Vagina (tissue), 2 donors: ENCODE data around the gene DAPK2.
"Not testable (repeated sequence)": the region's sequence is repeated elsewhere in the genome, so short reads cannot be mapped to it uniquely, and the experiment has no call there.

Source experiments
- POLR2A ChIP-seq, 2 donors: fragments of 450-650 bp; IDR thresholded peaks; one replicate each; pipeline ENCODE4 v1.6.1; 2017; ENCODE audit warnings: antibody characterized with exemption in 2 of 2, mild to moderate bottlenecking in 2 of 2, moderate library complexity in 2 of 2
- POLR2AphosphoS5 ChIP-seq, 2 donors: sonication (generic); formaldehyde crosslinking; IDR thresholded peaks; one replicate each; pipeline ENCODE4 v1.9.0; 2017; ENCODE audit warnings: antibody characterized with exemption in 2 of 2, mild to moderate bottlenecking in 2 of 2, low read depth in 1 of 2; ENCODE audit not compliant: insufficient read depth in 1 of 2
- TF ChIP-seq, protein P1 (sequence below), 3 experiments: fragments of 450-650 bp in 2 of 3; fragments of 200-600 bp in 1 of 3; sonication (generic) in 1 of 3; IDR thresholded peaks; one replicate each; pipeline ENCODE4 v1.5.1; 2017 to 2019; ENCODE audit warnings: antibody characterized with exemption in 3 of 3, mild to moderate bottlenecking in 2 of 3, moderate library complexity in 2 of 3

DNA sequence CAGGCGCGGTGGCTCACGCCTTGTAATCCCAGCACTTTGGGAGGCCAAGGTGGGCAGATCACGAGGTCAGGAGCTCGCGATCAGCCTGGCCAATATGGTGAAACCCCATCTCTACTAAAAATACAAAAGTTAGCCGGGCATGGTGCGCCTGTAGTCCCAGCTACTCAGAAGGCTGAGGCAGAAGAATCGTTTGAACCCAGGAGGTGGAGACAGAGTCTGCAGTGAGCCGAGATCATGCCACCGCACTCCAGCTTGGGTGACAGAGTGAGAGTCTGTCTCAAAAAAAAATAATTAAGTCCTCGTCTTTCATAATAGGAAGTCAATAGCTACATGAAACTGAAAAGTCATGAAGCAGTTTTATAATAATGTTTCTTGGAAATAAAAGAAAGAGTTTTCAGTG, 7.4 kb upstream of the DAPK2 start:
- TF ChIP-seq, protein P1, sequence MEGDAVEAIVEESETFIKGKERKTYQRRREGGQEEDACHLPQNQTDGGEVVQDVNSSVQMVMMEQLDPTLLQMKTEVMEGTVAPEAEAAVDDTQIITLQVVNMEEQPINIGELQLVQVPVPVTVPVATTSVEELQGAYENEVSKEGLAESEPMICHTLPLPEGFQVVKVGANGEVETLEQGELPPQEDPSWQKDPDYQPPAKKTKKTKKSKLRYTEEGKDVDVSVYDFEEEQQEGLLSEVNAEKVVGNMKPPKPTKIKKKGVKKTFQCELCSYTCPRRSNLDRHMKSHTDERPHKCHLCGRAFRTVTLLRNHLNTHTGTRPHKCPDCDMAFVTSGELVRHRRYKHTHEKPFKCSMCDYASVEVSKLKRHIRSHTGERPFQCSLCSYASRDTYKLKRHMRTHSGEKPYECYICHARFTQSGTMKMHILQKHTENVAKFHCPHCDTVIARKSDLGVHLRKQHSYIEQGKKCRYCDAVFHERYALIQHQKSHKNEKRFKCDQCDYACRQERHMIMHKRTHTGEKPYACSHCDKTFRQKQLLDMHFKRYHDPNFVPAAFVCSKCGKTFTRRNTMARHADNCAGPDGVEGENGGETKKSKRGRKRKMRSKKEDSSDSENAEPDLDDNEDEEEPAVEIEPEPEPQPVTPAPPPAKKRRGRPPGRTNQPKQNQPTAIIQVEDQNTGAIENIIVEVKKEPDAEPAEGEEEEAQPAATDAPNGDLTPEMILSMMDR (IDR thresholded peaks at IDR 0.05): not testable (repeated sequence)
- not testable (repeated sequence) for TF ChIP-seq POLR2A (IDR thresholded peaks at IDR 0.05); POLR2AphosphoS5 (IDR thresholded peaks at IDR 0.05; ENCODE audit: insufficient read depth in 1 of 2, low read depth in 1 of 2)
